Fibroblast of lung (primary cell): ENCODE data around the gene BIN1. TPM values are rescaled to one million over a fixed set of nuclear protein-coding genes. Genes with fewer than 3 reads are reported as not detected.

Source experiments
- DNase-seq, 2 donors: peaks; one replicate each; pipeline versions ENCODE4 v3.0.0 to v3.0.0-alpha.2; 2010; ENCODE audit warnings: low read depth in 2 of 2
- H2AFZ ChIP-seq: 2 replicates; pipeline ENCODE4 v1.5.1; 2012; ENCODE audit warnings: low read length, control low read depth, inconsistent platforms
- H3K27ac ChIP-seq: 2 replicates; pipeline ENCODE4 v1.5.1; 2011; ENCODE audit warnings: low read length, control low read depth; ENCODE audit not compliant: insufficient read depth
- H3K27me3 ChIP-seq: 2 replicates; pipeline ENCODE4 v1.5.1; 2011; ENCODE audit warnings: mild to moderate bottlenecking, low read length; ENCODE audit not compliant: control insufficient read depth, insufficient read depth
- H3K36me3 ChIP-seq: 2 replicates; pipeline ENCODE4 v1.5.1; 2011; ENCODE audit warnings: low read length; ENCODE audit not compliant: control insufficient read depth, insufficient read depth
- H3K4me1 ChIP-seq: 2 replicates; pipeline ENCODE4 v1.5.1; 2011; ENCODE audit warnings: low read length; ENCODE audit not compliant: control insufficient read depth, insufficient read depth; ENCODE audit errors: extremely low read depth
- H3K4me2 ChIP-seq: 2 replicates; pipeline ENCODE4 v1.5.1; 2011; ENCODE audit warnings: low read length, control low read depth; ENCODE audit not compliant: insufficient read depth; ENCODE audit errors: extremely low read depth
- H3K4me3 ChIP-seq, 4 experiments: fragments of 200-600 bp in 1 of 4; sonication (generic) in 1 of 4; replicated peaks in 1 of 4; 2 replicates each; pipeline ENCODE4 v1.5.1; 2011 to 2016; ENCODE audit warnings: low read length in 4 of 4, low read depth in 3 of 4, mild to moderate bottlenecking in 3 of 4, control low read depth in 2 of 4, inconsistent platforms in 1 of 4, mixed read lengths in 1 of 4; ENCODE audit not compliant: insufficient read depth in 1 of 4; ENCODE audit errors: control extremely low read depth in 1 of 4
- H3K79me2 ChIP-seq: 2 replicates; pipeline ENCODE4 v1.5.1; 2012; ENCODE audit warnings: mild to moderate bottlenecking, low read length, inconsistent platforms; ENCODE audit not compliant: control insufficient read depth, insufficient read depth
- H3K9ac ChIP-seq: 2 replicates; pipeline ENCODE4 v1.5.1; 2011; ENCODE audit warnings: mild to moderate bottlenecking, low read length, control low read depth; ENCODE audit not compliant: insufficient read depth
- H3K9me3 ChIP-seq: 2 replicates; pipeline ENCODE4 v1.5.1; 2012; ENCODE audit warnings: low read depth, low read length; ENCODE audit not compliant: control insufficient read depth, insufficient read depth
- H4K20me1 ChIP-seq: 2 replicates; pipeline ENCODE4 v1.5.1; 2011; ENCODE audit warnings: low read length; ENCODE audit not compliant: control insufficient read depth, insufficient read depth; ENCODE audit errors: extremely low read depth
- EZH2 ChIP-seq: IDR thresholded peaks from 2 replicates; pipeline ENCODE4 v1.5.1; 2012; ENCODE audit warnings: low read length, control low read depth, mild to moderate bottlenecking; ENCODE audit errors: missing control alignments
- polyA plus RNA-seq, 2 donors: library from polyadenylated mRNA; depleted of rRNA in 1 of 2; stranded (reverse) in 1 of 2; unstranded in 1 of 2; fragments of >200 nt; gene quantifications; 2 replicates each; pipeline ENCODE4 v1.2.1, GENCODE V29; 2011 to 2012; ENCODE audit warnings: missing spikeins in 1 of 2
- total RNA-seq: library from RNA; depleted of rRNA; stranded (reverse); fragments of >200 nt; gene quantifications from 2 replicates; pipeline ENCODE4 v1.2.1, GENCODE V29; 2014
- TF ChIP-seq, protein P1 (sequence below), 2 donors: IDR thresholded peaks in 1 of 2; conservative IDR thresholded peaks in 1 of 2; 1 replicate in 1 of 2; 2 replicates in 1 of 2; pipeline ENCODE4 v1.5.1; 2011 to 2012; ENCODE audit warnings: low read length in 2 of 2, control low read depth in 1 of 2, inconsistent platforms in 1 of 2, low read depth in 1 of 2, mild to moderate bottlenecking in 1 of 2

Gene BIN1
- total and polyA plus RNA-seq, 2 donors (not counting 1 experiment from before 2014, with no cell fraction given): 17.3 to 68.7 TPM

DNA sequence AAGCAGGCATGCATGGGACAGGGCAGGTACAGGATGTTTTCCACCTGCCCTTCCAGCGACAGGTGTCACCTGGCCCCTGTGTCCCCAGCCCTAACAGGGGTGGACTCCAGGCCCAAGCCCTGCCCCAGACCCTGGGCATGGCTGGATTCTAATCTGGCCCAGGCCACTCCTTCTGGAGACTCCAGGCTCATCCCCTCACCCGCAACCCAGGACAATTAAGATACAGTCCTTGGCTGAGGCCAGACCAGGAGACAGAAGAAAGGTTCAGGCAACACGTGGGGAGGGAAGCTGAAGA is 9.5 kb downstream of the BIN1 start:
- H3K36me3 ChIP-seq: no peaks in the 10 kb centered on the region
- H3K27me3 ChIP-seq: no peaks in the 10 kb centered on the region
- no peak for DNase-seq
- no peak overlapping the region for H3K4me3 ChIP-seq
- H3K4me2 ChIP-seq: no peak overlapping the region
- H3K27ac ChIP-seq: no peak overlapping the region
- H3K9me3 ChIP-seq: no peaks in the 10 kb centered on the region
- peaks cover 2% of the 10 kb centered on the region for H3K79me2 ChIP-seq
- no peaks in the 10 kb centered on the region for H4K20me1 ChIP-seq
- TF ChIP-seq, protein P1, sequence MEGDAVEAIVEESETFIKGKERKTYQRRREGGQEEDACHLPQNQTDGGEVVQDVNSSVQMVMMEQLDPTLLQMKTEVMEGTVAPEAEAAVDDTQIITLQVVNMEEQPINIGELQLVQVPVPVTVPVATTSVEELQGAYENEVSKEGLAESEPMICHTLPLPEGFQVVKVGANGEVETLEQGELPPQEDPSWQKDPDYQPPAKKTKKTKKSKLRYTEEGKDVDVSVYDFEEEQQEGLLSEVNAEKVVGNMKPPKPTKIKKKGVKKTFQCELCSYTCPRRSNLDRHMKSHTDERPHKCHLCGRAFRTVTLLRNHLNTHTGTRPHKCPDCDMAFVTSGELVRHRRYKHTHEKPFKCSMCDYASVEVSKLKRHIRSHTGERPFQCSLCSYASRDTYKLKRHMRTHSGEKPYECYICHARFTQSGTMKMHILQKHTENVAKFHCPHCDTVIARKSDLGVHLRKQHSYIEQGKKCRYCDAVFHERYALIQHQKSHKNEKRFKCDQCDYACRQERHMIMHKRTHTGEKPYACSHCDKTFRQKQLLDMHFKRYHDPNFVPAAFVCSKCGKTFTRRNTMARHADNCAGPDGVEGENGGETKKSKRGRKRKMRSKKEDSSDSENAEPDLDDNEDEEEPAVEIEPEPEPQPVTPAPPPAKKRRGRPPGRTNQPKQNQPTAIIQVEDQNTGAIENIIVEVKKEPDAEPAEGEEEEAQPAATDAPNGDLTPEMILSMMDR (conservative IDR thresholded peaks at IDR 0.05 in 1 of 2, IDR thresholded peaks at IDR 0.05 in 1 of 2; ENCODE audit: low read depth in 1 of 2, low read length in 2 of 2): no peak
- no peak for TF ChIP-seq EZH2
- H3K9ac ChIP-seq: no peak overlapping the region
- peaks cover 8% of the 10 kb centered on the region for H3K4me1 ChIP-seq
- no peak overlapping the region for H2AFZ ChIP-seq

DNA sequence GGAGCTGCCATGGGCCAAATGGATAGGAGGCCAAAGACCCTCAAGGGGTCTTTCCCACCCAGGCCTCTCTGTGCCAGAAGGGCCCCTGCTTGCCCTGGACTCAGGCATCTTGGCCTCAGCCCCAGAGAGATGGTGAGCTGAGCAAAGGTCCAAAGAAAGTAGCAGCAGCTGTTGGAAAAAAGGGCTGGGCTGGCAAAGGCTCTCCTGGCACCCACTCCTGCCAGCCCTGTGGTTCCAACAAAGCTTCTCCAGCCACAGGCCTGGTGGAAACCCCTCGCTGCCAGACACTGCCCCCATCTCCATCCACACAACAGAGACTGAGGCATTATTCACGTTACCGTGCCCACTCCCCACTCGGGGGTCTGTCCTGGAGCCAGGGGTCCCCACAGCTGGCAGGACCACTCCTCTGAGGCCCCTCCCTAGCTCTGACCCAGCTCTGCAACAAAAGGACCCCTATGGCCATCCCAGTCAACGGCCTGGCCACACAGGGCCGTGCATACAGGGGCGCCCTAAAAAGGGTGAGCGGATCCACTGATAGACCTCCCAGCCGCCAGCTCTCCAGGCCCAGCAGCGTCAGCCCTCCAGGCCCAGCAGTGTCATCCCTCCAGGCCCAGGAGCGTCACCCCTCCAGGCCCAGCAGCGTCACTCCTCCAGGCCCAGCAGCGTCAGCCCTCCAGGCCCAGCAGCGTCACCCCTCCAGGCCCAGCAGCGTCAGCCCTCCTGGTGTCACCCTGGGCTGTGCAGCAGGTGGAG is 10.1 kb downstream of the BIN1 start:
- Histone ChIP-seq H3K4me1 (peaks cover 8% of the 10 kb centered on the region), H3K4me2 (no peak overlapping the region), H3K36me3 (no peaks in the 10 kb centered on the region), H2AFZ (no peak overlapping the region), H3K79me2 (no peaks in the 10 kb centered on the region), H3K27me3 (no peaks in the 10 kb centered on the region), H3K27ac (no peak overlapping the region), H4K20me1 (no peaks in the 10 kb centered on the region), H3K9me3 (no peaks in the 10 kb centered on the region), H3K9ac (no peak overlapping the region), H3K4me3 (no peak overlapping the region)
- DNase-seq: no peak
- TF ChIP-seq EZH2: no peak
- TF ChIP-seq, protein P1 (conservative IDR thresholded peaks at IDR 0.05 in 1 of 2, IDR thresholded peaks at IDR 0.05 in 1 of 2; ENCODE audit: low read depth in 1 of 2, low read length in 2 of 2): no peak

DNA sequence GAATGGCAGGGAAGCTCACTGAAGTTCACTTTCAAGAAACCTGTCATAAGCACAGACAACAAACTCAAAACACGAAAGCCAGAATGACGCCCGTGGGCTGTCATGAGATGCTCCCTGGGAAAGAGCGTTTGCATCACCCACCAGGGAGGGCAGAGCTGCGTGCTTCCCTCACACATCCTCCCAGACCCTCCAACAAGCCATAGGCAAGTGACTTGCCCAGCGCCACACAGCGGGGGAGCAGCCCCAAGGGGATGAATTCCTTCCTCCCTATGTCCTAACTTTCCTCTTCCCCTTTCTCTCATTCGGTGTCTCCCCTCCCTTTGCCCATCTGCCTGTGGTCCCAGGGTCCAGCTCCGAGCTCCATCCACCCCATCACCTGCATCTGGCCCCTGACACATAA is 10.7 kb downstream of the BIN1 start:
- Histone ChIP-seq H3K79me2 (no peaks in the 10 kb centered on the region), H2AFZ (no peak overlapping the region), H3K27me3 (no peaks in the 10 kb centered on the region), H4K20me1 (no peaks in the 10 kb centered on the region), H3K4me3 (no peak overlapping the region), H3K4me2 (no peak overlapping the region), H3K9me3 (no peaks in the 10 kb centered on the region), H3K27ac (no peak overlapping the region), H3K36me3 (no peaks in the 10 kb centered on the region), H3K4me1 (peaks cover 8% of the 10 kb centered on the region), H3K9ac (no peak overlapping the region)
- no peak for DNase-seq
- TF ChIP-seq EZH2: no peak
- TF ChIP-seq, protein P1 (conservative IDR thresholded peaks at IDR 0.05 in 1 of 2, IDR thresholded peaks at IDR 0.05 in 1 of 2; ENCODE audit: low read depth in 1 of 2, low read length in 2 of 2): no peak
